GM23248 (cell line): ENCODE data around the gene SLC38A11.
"Not testable (repeated sequence)": the region's sequence is repeated elsewhere in the genome, so short reads cannot be mapped to it uniquely, and the experiment has no call there.

Source experiments
- EZH2 ChIP-seq: fragments of 200-600 bp; sonication (generic); IDR thresholded peaks from 2 replicates; pipeline ENCODE4 v1.6.1; 2018; ENCODE audit warnings: antibody characterized with exemption, mild to moderate bottlenecking; ENCODE audit not compliant: insufficient read depth, poor library complexity, severe bottlenecking
- EZH2phosphoT487 ChIP-seq: fragments of 200-600 bp; sonication (generic); IDR thresholded peaks from 2 replicates; pipeline ENCODE4 v1.6.1; 2018; ENCODE audit warnings: antibody characterized with exemption, moderate library complexity, mild to moderate bottlenecking, low read depth; ENCODE audit not compliant: insufficient read depth

DNA sequence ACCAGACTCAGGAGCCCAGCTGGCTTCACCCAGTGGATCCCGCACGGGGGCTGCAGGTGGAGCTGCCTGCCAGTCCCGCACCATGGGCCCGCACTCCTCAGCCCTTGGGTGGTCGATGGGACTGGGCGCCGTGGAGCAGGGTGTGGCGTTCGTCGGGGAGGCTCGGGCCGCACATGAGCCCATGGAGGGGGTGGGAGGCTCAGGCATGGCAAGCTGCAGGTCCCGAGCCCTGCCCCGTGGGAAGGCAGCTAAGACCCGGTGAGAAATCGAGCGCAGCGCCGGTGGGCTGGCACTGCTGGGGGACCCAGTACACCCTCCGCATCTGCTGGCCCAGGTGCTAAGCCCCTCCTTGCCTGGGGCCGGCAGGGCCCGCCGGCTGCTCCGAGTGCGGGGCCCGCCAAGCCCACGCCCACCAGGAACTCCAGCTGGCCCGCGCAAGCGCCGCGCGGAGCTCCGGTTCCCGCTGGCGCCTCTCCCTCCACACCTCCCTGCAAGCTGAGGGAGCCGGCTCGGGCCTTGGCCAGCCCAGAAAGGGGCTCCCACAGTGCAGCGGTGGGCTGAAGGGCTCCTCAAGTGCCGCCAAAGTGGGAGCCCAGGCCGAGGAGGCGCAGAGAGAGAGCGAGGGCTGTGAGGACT, 39.5 kb upstream of the SLC38A11 start:
- TF ChIP-seq EZH2phosphoT487, EZH2: not testable (repeated sequence)
